ENCODE data around the gene POMT1.

DNA sequence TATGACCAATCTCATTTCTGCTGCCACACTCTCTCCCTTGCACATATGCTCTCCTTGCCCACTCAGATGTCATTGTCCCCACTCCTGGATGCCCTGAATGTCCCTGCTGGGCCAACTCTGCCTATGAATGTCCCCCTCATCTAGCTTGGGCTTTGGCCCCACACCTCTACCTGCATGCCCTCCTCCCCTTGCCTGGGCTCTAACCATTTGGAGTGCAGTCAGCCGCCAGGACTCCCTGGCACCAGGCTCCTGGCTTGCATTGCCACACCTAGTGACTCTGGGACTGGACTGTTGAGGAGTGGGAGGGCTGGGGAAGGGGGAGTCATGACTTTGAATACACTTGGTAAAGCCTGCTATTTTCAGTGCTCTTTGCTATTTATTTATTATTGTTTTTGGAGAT lies 41.6 kb upstream of the POMT1 start:
- TF ChIP-seq GATA2 (IDR thresholded peaks at IDR 0.05; ENCODE audit: low read depth, low read length) (no peak), GATA3 (IDR thresholded peaks at IDR 0.05; ENCODE audit: low read depth, low read length) (no peak)
